B cell (primary cell): Measurements from ENCODE around the gene LZTR1. TPM values are rescaled to one million over a fixed set of nuclear protein-coding genes. Genes with fewer than 3 reads are reported as not detected.

Experiments used
- ATAC-seq: fragments of 200-7000 bp; cut with Tn5 transposase; one replicate; pipeline ENCODE4 v1.10.0; 2021; ENCODE audit warnings: low read depth, mild to moderate bottlenecking, moderate number of reproducible peaks, moderate library complexity
- CTCF ChIA-PET: fragments of 350-600 bp; sonication (Branson Sonifier 250); formaldehyde crosslinking; loops from one replicate; lab custom pipeline; 2021; ENCODE audit warnings: antibody characterized with exemption, inconsistent platforms; lab: Charles Lee
- POLR2A ChIA-PET: fragments of 350-600 bp; sonication (Branson Sonifier 250); formaldehyde crosslinking; loops from one replicate; lab custom pipeline; 2021; ENCODE audit warnings: antibody characterized with exemption; lab: Charles Lee
- DNase-seq: peaks from one replicate; pipeline ENCODE4 v3.0.0; 2013
- H2AFZ ChIP-seq: 2 replicates; pipeline ENCODE4 v1.6.1; 2012; ENCODE audit warnings: mild to moderate bottlenecking, low read depth, low read length; ENCODE audit not compliant: insufficient read depth, poor library complexity, severe bottlenecking
- H3K27ac ChIP-seq, 2 donors: 1 replicate in 1 of 2; 2 replicates in 1 of 2; pipeline ENCODE4 v1.5.1; 2012 to 2013; ENCODE audit warnings: low read length in 2 of 2, mild to moderate bottlenecking in 2 of 2, moderate library complexity in 1 of 2
- H3K27me3 ChIP-seq, 4 experiments: fragments of 200-600 bp in 1 of 4; sonication (generic) in 1 of 4; replicated peaks in 1 of 4; 1 replicate in 2 of 4; 2 replicates in 2 of 4; pipeline versions ENCODE4 v1.6.1 to v1.7.0; 2013 to 2016; ENCODE audit warnings: low read length in 3 of 4, mild to moderate bottlenecking in 2 of 4, mixed read lengths in 1 of 4, moderate library complexity in 1 of 4; ENCODE audit not compliant: insufficient read depth in 4 of 4, control insufficient read depth in 3 of 4; ENCODE audit errors: control extremely low read depth in 1 of 4
- H3K36me3 ChIP-seq, 2 experiments: replicated peaks in 1 of 2; 1 replicate in 1 of 2; 2 replicates in 1 of 2; pipeline versions ENCODE4 v1.6.1 to v1.7.1; 2013; ENCODE audit warnings: low read length in 1 of 2; ENCODE audit not compliant: insufficient read depth in 2 of 2, control insufficient read depth in 1 of 2; ENCODE audit errors: control extremely low read depth in 1 of 2, extremely low read depth in 1 of 2
- H3K4me1 ChIP-seq, 2 donors: fragments of 200-600 bp in 1 of 2; sonication (generic) in 1 of 2; 1 replicate in 1 of 2; 2 replicates in 1 of 2; pipeline versions ENCODE4 v1.5.1 to v1.6.1; 2013 to 2017; ENCODE audit warnings: low read length in 2 of 2; ENCODE audit not compliant: control insufficient read depth in 2 of 2, insufficient read depth in 2 of 2
- H3K4me2 ChIP-seq: replicated peaks from 2 replicates; pipeline ENCODE3; 2012; ENCODE audit warnings: mild to moderate bottlenecking, low read depth, low read length; ENCODE audit not compliant: poor library complexity, severe bottlenecking
- H3K4me3 ChIP-seq, 5 experiments: fragments of 200-600 bp in 1 of 5; sonication (generic) in 1 of 5; 1 replicate in 3 of 5; 2 replicates in 2 of 5; pipeline versions ENCODE4 v1.5.1 to v1.7.0; 2011 to 2016; ENCODE audit warnings: low read length in 4 of 5, mild to moderate bottlenecking in 4 of 5, low read depth in 2 of 5, control low read depth in 1 of 5, moderate library complexity in 1 of 5; ENCODE audit not compliant: insufficient read depth in 1 of 5; ENCODE audit errors: control extremely low read depth in 1 of 5, extremely low read depth in 1 of 5
- H3K79me2 ChIP-seq: fragments of 200-600 bp; sonication (generic); one replicate; pipeline ENCODE4 v1.6.0; 2016; ENCODE audit warnings: low read length; ENCODE audit not compliant: control insufficient read depth, insufficient read depth
- H3K9ac ChIP-seq: fragments of 200-600 bp; sonication (generic); 2 replicates; pipeline ENCODE4 v1.6.1; 2017; ENCODE audit warnings: mild to moderate bottlenecking, low read length, moderate library complexity
- H3K9me3 ChIP-seq, 3 donors: one replicate each; pipeline versions ENCODE4 v1.6.1 to v1.7.1; 2013; ENCODE audit warnings: low read length in 2 of 3; ENCODE audit not compliant: control insufficient read depth in 2 of 3, insufficient read depth in 1 of 3; ENCODE audit errors: control extremely low read depth in 1 of 3
- H4K20me1 ChIP-seq: 2 replicates; pipeline ENCODE4 v1.6.0; 2012; ENCODE audit warnings: mild to moderate bottlenecking, low read length; ENCODE audit not compliant: insufficient read depth, control insufficient read depth, poor library complexity, severe bottlenecking
- H3K27ac Mint-ChIP-seq: one replicate; pipeline ENCODE4 v1.8.0; 2021; ENCODE audit warnings: mixed read lengths
- H3K27me3 Mint-ChIP-seq: one replicate; pipeline ENCODE4 v1.8.0; 2021; ENCODE audit warnings: mixed read lengths
- H3K4me1 Mint-ChIP-seq: one replicate; pipeline ENCODE4 v1.8.0; 2021; ENCODE audit warnings: mixed read lengths
- H3K4me3 Mint-ChIP-seq: one replicate; pipeline ENCODE4 v1.8.0; 2021; ENCODE audit warnings: mixed read lengths
- H3K9me3 Mint-ChIP-seq: one replicate; pipeline ENCODE4 v1.8.0; 2022; ENCODE audit warnings: mixed read lengths; ENCODE audit not compliant: insufficient read depth
- CTCF ChIP-seq: fragments of 200-600 bp; IDR thresholded peaks from one replicate; pipeline ENCODE4 v1.8.0; 2022; ENCODE audit warnings: antibody characterized with exemption, mild to moderate bottlenecking
- EZH2 ChIP-seq: IDR thresholded peaks from 2 replicates; pipeline ENCODE4 v1.6.1; 2012; ENCODE audit warnings: borderline replicate concordance, low read depth, mild to moderate bottlenecking, moderate library complexity, low read length; ENCODE audit not compliant: insufficient read depth, poor library complexity, severe bottlenecking
- WGBS: methylation state at CpG from one replicate; pipeline ENCODE4 v1.1.5; 2013; ENCODE audit warnings: missing lambda C conversion rate; ENCODE audit not compliant: insufficient coverage; 5-methylcytosine and 5-hydroxymethylcytosine counted together
- intact Hi-C: fragments of 100-400 bp; cut with micrococcal nuclease; formaldehyde crosslinking; loops from one replicate; pipeline ENCODE4 v1.10.0; 2022
- polyA plus RNA-seq: library from polyadenylated mRNA; depleted of rRNA; stranded (reverse); fragments of >200 nt; gene quantifications from 2 replicates; pipeline ENCODE4 v1.2.3, GENCODE V29; 2012
- total RNA-seq, 2 donors: library from RNA; stranded (reverse); fragments of 120-200 nt in 1 of 2; gene quantifications; 1 replicate in 1 of 2; 2 replicates in 1 of 2; pipeline versions ENCODE4 v1.2.3 to v1.2.4, GENCODE V29; 2013 to 2022

LZTR1 gene
- total and polyA plus RNA-seq, 2 donors (not counting 1 experiment from before 2014, with no cell fraction given): 75.7 to 94.8 TPM

- Histone ChIP-seq H3K4me2 (peak overlapping the region; percentile 94), H4K20me1 (no peaks in the 10 kb centered on the region), H3K36me3 (no peaks in the 10 kb centered on the region), H3K9me3 (no peaks in the 10 kb centered on the region), H3K4me1 (peaks cover 36 to 54% of the 10 kb centered on the region in 2 donors), H3K27me3 (peaks cover 0 to 23% (median 3%) of the 10 kb centered on the region in 4 experiments), H3K4me3 (peak overlapping the region; percentile 12 to 58 (median 48)), H3K9ac (peak overlapping the region; percentile 64), H2AFZ (peak overlapping the region; percentile 64), H3K79me2 (no peaks in the 10 kb centered on the region), H3K27ac (no peak overlapping the region)
- peak overlapping the region; percentile 78 for H3K4me3 Mint-ChIP-seq
- H3K27me3 Mint-ChIP-seq: peaks cover 10% of the 10 kb centered on the region
- intact Hi-C loops: no loop called here
- H3K27ac Mint-ChIP-seq: peak overlapping the region; percentile 56
- H3K4me1 Mint-ChIP-seq: peaks cover 42% of the 10 kb centered on the region
- DNase-seq (no peak), ATAC-seq (no peak)
- no peaks in the 10 kb centered on the region for H3K9me3 Mint-ChIP-seq
- no peak for TF ChIP-seq CTCF
- no peak for TF ChIP-seq EZH2
- no CpG with 5 or more reads among the region's 6 CpGs for WGBS
- ChIA-PET CTCF (interaction anchor here (0.5 to 1.2 kb wide), 2 partner anchors 17 to 81 kb away, joined by 3 read pairs; no protein-coding TSS in a partner anchor), POLR2A (no interaction called here)
Observed at GRCh38 chr22:20964090-20964798, 17.9 kb upstream of the LZTR1 start.

- Histone ChIP-seq H3K36me3 (no peaks in the 10 kb centered on the region), H2AFZ (peak overlapping the region; percentile 64), H3K4me2 (peak overlapping the region; percentile 94), H3K9ac (peak overlapping the region; percentile 64), H3K27ac (no peak overlapping the region), H3K27me3 (peaks cover 0 to 23% (median 3%) of the 10 kb centered on the region in 4 experiments), H3K79me2 (no peaks in the 10 kb centered on the region), H4K20me1 (no peaks in the 10 kb centered on the region), H3K4me3 (peak overlapping the region; percentile 12 to 58 (median 48)), H3K9me3 (no peaks in the 10 kb centered on the region), H3K4me1 (peaks cover 36 to 54% of the 10 kb centered on the region in 2 donors)
- intact Hi-C loops: no loop called here
- no peak for DNase-seq
- peaks cover 44% of the 10 kb centered on the region for H3K4me1 Mint-ChIP-seq
- peak overlapping the region; percentile 56 for H3K27ac Mint-ChIP-seq
- 3% methylated on average over 27 of the region's 28 CpGs for WGBS
- peak overlapping the region; percentile 78 for H3K4me3 Mint-ChIP-seq
- no peak for TF ChIP-seq CTCF
- no peak for TF ChIP-seq EZH2
- ChIA-PET CTCF (interaction anchor here (0.5 to 1.2 kb wide), 2 partner anchors 16 to 81 kb away, joined by 3 read pairs; no protein-coding TSS in a partner anchor), POLR2A (no interaction called here)
- H3K27me3 Mint-ChIP-seq: peaks cover 10% of the 10 kb centered on the region
- ATAC-seq: no peak
- H3K9me3 Mint-ChIP-seq: no peaks in the 10 kb centered on the region
Observed at GRCh38 chr22:20964799-20965103, 17.3 kb upstream of the LZTR1 start.
